Keratinocyte (primary cell): ENCODE data around the gene ADAMTS2. TPM values are rescaled to one million over a fixed set of nuclear protein-coding genes. Genes with fewer than 3 reads are reported as not detected.

Source experiments
- DNase-seq: peaks from one replicate; pipeline ENCODE4 v3.0.0-alpha.2; 2011; ENCODE audit warnings: low read depth, missing footprints, low spot score
- FAIRE-seq: peaks from 2 replicates; lab custom pipeline; 2011; peaks lifted over from hg19 to GRCh38; lab: Jason Lieb, UNC
- H2AFZ ChIP-seq: 2 replicates; pipeline ENCODE4 v1.6.0; 2012; ENCODE audit warnings: low read length, control low read depth, inconsistent platforms; ENCODE audit not compliant: control insufficient read depth
- H3K27ac ChIP-seq: 2 replicates; pipeline ENCODE4 v1.5.1; 2011; ENCODE audit warnings: low read length; ENCODE audit not compliant: control insufficient read depth, insufficient read depth
- H3K27me3 ChIP-seq: 3 replicates; pipeline ENCODE4 v1.6.0; 2011; ENCODE audit warnings: low read length; ENCODE audit not compliant: control insufficient read depth, insufficient read depth; ENCODE audit errors: extremely low read depth
- H3K36me3 ChIP-seq, 2 experiments: 2 replicates in 1 of 2; 3 replicates in 1 of 2; pipeline ENCODE4 v1.5.1; 2011; ENCODE audit warnings: low read length in 2 of 2, mild to moderate bottlenecking in 1 of 2; ENCODE audit not compliant: control insufficient read depth in 2 of 2, insufficient read depth in 2 of 2; ENCODE audit errors: extremely low read depth in 1 of 2
- H3K4me1 ChIP-seq: 3 replicates; pipeline ENCODE4 v1.5.1; 2011; ENCODE audit warnings: low read length; ENCODE audit not compliant: control insufficient read depth, insufficient read depth; ENCODE audit errors: extremely low read depth
- H3K4me2 ChIP-seq: 3 replicates; pipeline ENCODE4 v1.6.0; 2011; ENCODE audit warnings: low read depth, low read length; ENCODE audit not compliant: control insufficient read depth, insufficient read depth; ENCODE audit errors: extremely low read depth
- H3K4me3 ChIP-seq, 3 experiments: fragments of 200-600 bp in 1 of 3; sonication (generic) in 1 of 3; 2 replicates in 2 of 3; 3 replicates in 1 of 3; pipeline ENCODE4 v1.5.1; 2011 to 2016; ENCODE audit warnings: low read length in 3 of 3, mild to moderate bottlenecking in 3 of 3, control low read depth in 2 of 3, inconsistent platforms in 1 of 3, low read depth in 1 of 3, mixed read lengths in 1 of 3, mixed run types in 1 of 3, moderate library complexity in 1 of 3; ENCODE audit not compliant: control insufficient read depth in 2 of 3, insufficient read depth in 2 of 3; ENCODE audit errors: extremely low read depth in 1 of 3
- H3K79me2 ChIP-seq: 2 replicates; pipeline ENCODE4 v1.6.0; 2012; ENCODE audit warnings: low read length; ENCODE audit not compliant: control insufficient read depth, insufficient read depth
- H3K9ac ChIP-seq: 3 replicates; pipeline ENCODE4 v1.6.0; 2011; ENCODE audit warnings: low read length; ENCODE audit not compliant: control insufficient read depth, insufficient read depth; ENCODE audit errors: extremely low read depth
- H3K9me1 ChIP-seq: 3 replicates; pipeline ENCODE4 v1.6.0; 2011; ENCODE audit warnings: low read length; ENCODE audit not compliant: control insufficient read depth, insufficient read depth; ENCODE audit errors: extremely low read depth
- H3K9me3 ChIP-seq: 2 replicates; pipeline ENCODE4 v1.5.1; 2012; ENCODE audit warnings: low read depth, low read length; ENCODE audit not compliant: control insufficient read depth
- H4K20me1 ChIP-seq: 3 replicates; pipeline ENCODE4 v1.6.0; 2011; ENCODE audit warnings: low read length; ENCODE audit not compliant: control insufficient read depth, insufficient read depth; ENCODE audit errors: extremely low read depth
- EZH2 ChIP-seq: IDR thresholded peaks from one replicate; pipeline ENCODE4 v1.6.1; 2012; ENCODE audit warnings: inconsistent platforms, mild to moderate bottlenecking, low read length, moderate library complexity
- dilution Hi-C: fragments of 300-500 bp; cut with MboI; formaldehyde crosslinking; loops from one replicate; pipeline ENCODE4 v1.7.0; 2020; ENCODE audit warnings: low sequenced_read_pairs; ENCODE audit not compliant: extremely low pct_ligation_motif_present
- polyA plus RNA-seq, 5 experiments: library from polyadenylated mRNA; depleted of rRNA in 3 of 5; stranded (reverse) in 3 of 5; stranded (forward) in 1 of 5; unstranded in 1 of 5; fragments of >200 nt; gene quantifications; 1 replicate in 1 of 5; 2 replicates in 3 of 5; 3 replicates in 1 of 5; pipeline versions ENCODE4 v1.2.1 to v1.2.3, GENCODE V29; 2011 to 2012; ENCODE audit warnings: missing spikeins in 2 of 5, low read depth in 1 of 5, low replicate concordance in 1 of 5
- TF ChIP-seq, protein P1 (sequence below), 3 experiments: IDR thresholded peaks in 1 of 3; conservative IDR thresholded peaks in 1 of 3; optimal IDR thresholded peaks in 1 of 3; 2 replicates in 2 of 3; 3 replicates in 1 of 3; pipeline versions ENCODE3 to v1.5.1; 2011; ENCODE audit warnings: low read length in 3 of 3, mild to moderate bottlenecking in 3 of 3, moderate library complexity in 2 of 3, control low read depth in 1 of 3, inconsistent platforms in 1 of 3; ENCODE audit not compliant: insufficient read depth in 2 of 3; ENCODE audit errors: extremely low read depth in 1 of 3

The ADAMTS2 gene
- polyA plus RNA-seq, 1 donor (not counting 4 experiments of a cell fraction or from before 2014, with no cell fraction given), result not detected

DNA sequence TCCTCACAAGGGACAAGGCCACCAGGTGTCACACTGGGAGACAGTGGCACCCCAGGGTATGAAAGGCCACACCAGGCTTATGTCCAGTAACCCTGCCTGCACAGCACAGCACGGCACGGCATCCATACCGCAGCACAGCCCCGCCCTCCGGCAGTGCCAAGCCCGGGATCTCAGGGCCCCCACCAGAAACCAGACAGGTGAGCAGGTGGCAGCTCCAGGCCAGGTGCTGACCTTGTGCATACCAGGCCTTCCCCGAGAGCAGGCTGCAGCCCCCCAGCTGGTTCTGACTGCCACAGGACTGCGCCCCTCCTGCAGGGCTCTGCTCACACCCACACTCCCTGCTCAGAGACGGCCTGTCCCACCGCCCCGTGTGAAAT is 56.5 kb downstream of the ADAMTS2 start:
- Histone ChIP-seq H3K36me3 (no peaks in the 10 kb centered on the region), H3K4me2 (no peak overlapping the region), H4K20me1 (no peaks in the 10 kb centered on the region), H3K9me1 (no peaks in the 10 kb centered on the region), H3K27ac (no peak overlapping the region), H3K4me3 (no peak overlapping the region), H3K4me1 (no peaks in the 10 kb centered on the region), H2AFZ (no peak overlapping the region), H3K27me3 (no peaks in the 10 kb centered on the region), H3K9me3 (peaks cover 12% of the 10 kb centered on the region), H3K9ac (no peak overlapping the region), H3K79me2 (no peaks in the 10 kb centered on the region)
- dilution Hi-C loops, result no loop called here
- TF ChIP-seq, protein P1, sequence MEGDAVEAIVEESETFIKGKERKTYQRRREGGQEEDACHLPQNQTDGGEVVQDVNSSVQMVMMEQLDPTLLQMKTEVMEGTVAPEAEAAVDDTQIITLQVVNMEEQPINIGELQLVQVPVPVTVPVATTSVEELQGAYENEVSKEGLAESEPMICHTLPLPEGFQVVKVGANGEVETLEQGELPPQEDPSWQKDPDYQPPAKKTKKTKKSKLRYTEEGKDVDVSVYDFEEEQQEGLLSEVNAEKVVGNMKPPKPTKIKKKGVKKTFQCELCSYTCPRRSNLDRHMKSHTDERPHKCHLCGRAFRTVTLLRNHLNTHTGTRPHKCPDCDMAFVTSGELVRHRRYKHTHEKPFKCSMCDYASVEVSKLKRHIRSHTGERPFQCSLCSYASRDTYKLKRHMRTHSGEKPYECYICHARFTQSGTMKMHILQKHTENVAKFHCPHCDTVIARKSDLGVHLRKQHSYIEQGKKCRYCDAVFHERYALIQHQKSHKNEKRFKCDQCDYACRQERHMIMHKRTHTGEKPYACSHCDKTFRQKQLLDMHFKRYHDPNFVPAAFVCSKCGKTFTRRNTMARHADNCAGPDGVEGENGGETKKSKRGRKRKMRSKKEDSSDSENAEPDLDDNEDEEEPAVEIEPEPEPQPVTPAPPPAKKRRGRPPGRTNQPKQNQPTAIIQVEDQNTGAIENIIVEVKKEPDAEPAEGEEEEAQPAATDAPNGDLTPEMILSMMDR (optimal IDR thresholded peaks at IDR 0.05 in 1 of 3, IDR thresholded peaks at IDR 0.05 in 1 of 3, conservative IDR thresholded peaks at IDR 0.05 in 1 of 3; ENCODE audit: extremely low read depth in 1 of 3, insufficient read depth in 2 of 3, low read length in 3 of 3), result no peak
- TF ChIP-seq EZH2, result no peak
- no peak for FAIRE-seq
- DNase-seq, result no peak

- no peak for DNase-seq
- Histone ChIP-seq H3K27me3 (no peaks in the 10 kb centered on the region), H3K4me3 (no peak overlapping the region), H3K4me2 (no peak overlapping the region), H3K79me2 (no peaks in the 10 kb centered on the region), H3K36me3 (no peaks in the 10 kb centered on the region), H2AFZ (no peak overlapping the region), H3K4me1 (no peaks in the 10 kb centered on the region), H3K9me1 (no peaks in the 10 kb centered on the region), H4K20me1 (no peaks in the 10 kb centered on the region), H3K9ac (no peak overlapping the region), H3K27ac (no peak overlapping the region), H3K9me3 (peaks cover 12% of the 10 kb centered on the region)
- dilution Hi-C loops, result no loop called here
- TF ChIP-seq, protein P1 (optimal IDR thresholded peaks at IDR 0.05 in 1 of 3, IDR thresholded peaks at IDR 0.05 in 1 of 3, conservative IDR thresholded peaks at IDR 0.05 in 1 of 3; ENCODE audit: extremely low read depth in 1 of 3, insufficient read depth in 2 of 3, low read length in 3 of 3), result no peak
- no peak for TF ChIP-seq EZH2
- no peak for FAIRE-seq
These were observed 57.0 kb downstream of the ADAMTS2 start for GRCh38 chr5:179288101-179288808.
